Activated T-helper 9 cell treated with anti-CD3 and anti-CD28 coated beads, Interleukin-2, amount 50 U/mL, for 16 hours (primary cell): ENCODE data around the gene UBXN11.
"Not testable (repeated sequence)": the region's sequence is repeated elsewhere in the genome, so short reads cannot be mapped to it uniquely, and the experiment has no call there.

Experiments
- DNase-seq: peaks from one replicate; pipeline ENCODE4 v3.0.0-alpha.2; 2020; ENCODE audit warnings: low read depth

Gene UBXN11

DNA sequence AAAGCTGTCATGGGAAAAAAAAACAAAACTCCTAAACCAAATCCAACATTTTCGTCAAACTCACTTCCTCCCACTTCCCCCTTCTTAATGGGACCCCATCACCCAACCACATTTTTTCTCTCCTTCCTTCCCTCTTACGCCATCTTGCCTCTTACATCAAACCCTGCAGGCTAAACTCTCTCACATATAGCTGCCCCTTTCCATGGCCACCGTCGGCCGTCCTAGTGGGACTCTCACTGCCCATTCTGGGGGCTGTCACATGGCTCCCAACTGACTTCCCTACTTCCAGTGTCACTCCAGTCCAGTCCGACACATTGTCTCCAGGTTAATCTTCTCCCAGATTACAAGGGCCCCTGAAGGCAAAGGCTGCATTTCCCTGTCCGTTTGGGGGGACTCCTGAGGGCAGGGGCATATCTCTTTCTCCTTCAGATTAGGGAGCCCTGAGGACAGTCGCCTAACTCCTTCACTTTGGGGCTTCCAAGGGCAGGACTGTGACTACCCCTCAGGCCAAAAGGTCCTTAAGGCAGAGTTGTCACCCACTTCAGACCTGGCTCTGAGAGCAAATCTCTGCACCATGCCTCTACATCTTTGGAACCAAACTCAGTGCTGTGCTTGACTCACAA lies 658 bp downstream of the UBXN11 start:
- no peak for DNase-seq

DNA sequence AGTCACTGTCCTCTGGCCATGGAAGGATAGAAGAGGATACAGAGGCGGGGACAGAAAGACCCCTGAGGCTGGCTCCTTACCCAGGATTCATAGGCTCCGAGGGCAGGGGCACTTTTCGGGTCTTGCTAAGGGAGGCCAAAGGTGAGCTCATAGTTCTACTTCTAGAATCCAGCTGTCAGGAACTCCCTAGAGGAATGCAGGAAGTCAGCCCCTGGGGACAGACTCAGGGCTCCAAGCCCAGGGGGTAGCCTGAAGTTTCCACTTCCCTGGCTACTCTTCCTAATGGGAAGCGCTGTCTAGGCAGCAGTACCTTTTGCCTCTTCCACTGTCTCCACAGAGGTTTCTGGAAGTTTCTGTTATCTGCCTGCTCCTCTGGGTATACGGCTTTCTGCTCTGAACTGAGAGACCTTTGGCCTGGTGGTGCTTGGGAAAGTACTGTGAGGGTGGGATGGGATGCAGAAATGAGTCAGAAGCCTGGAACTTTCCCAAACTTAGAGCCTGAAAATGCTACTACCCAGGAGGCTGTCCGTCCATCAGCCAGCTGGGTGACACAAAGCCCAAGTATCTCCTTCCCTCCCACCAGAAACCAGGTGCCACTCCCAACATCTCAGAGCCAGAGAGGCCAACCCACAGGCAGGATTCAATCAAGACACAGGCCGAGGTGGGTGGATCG lies 3.6 kb downstream of the UBXN11 start:
- DNase-seq, result no peak

DNA sequence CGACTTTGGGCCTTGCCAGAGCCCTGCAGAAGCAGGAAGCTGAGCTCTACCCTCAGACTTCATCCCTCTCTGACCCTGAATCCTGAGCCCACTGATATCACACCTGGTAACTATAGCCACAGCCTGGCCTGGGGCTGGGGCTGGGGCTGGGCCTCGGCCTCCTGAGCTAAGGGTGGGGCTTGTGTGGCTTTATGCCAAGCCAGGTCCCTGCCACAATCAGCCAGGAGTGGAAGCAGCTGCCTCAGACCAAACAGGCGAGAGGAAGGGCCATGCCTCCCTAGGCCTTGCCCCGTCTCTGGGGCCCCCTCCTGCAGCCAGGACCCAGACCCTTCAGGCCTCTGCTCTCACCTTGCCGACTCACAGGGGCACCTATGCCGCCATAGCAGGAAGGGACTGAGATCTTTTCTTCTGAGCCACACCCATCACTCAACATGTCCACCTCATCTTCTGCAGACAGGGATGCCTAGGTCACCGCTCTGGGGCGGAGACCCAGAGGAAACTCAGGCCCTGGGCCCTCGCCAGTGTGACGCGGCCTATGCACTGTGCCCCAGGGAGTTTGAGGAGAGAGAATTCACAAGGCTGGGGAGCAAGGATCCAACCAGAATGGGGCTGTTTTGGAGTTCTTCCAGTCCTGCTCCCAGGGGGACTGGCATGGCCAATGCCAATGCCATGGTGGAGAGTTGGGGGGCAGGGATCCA lies 5.7 kb downstream of the UBXN11 start:
- no peak for DNase-seq

DNA sequence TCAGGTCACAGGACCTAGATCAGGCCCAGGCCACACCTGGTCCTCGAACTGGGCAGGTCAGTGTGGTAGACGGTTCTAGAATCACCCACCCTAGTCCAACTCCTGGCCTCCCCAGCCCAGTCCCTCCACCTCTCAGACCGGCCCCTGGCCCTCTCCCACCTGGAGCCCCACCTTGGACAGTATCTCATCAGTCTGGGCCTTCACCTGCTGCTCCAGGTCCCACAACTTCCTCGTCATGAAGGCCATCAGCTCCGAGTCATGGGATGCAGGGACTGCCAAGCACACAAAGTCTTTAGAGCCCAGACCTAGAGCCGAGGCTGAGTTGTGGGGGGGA lies 8.7 kb downstream of the UBXN11 start:
- DNase-seq, result no peak

DNA sequence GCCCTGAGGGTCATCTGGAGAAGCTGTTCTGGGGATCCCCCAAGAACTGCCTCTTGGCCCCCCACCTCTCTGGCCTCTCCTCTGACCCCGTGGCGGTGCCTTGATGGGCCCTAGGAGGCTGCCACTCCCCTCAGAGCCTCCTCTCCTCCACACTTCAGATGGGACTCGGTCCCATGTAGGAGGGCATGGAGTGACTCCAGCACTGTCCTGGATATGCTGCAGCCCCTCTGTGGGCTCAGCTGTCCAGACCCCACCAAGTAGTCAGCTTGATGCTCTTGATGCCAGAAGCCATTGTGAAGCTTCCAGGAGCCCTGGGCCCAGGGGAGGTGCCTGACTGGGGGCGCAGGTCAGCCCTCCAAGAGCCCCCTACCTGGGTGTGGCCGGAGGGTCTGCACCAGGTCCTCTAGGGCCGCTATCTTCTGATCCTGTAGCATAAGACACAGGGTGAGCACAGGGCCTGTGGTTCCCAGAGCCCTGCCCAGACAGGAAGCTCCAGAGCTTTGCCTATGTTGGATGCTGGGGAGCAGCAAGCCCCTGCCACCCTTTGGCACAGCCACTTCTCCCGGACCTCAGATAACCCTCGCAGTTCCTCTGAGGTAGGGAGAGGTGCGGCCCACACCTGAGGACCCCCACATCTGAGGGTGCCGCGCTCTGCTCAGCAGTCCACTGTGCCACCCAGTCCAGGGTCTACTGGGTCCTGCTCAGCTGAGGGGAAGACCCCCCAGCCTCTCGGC lies 9.2 kb downstream of the UBXN11 start:
- DNase-seq, result no peak

DNA sequence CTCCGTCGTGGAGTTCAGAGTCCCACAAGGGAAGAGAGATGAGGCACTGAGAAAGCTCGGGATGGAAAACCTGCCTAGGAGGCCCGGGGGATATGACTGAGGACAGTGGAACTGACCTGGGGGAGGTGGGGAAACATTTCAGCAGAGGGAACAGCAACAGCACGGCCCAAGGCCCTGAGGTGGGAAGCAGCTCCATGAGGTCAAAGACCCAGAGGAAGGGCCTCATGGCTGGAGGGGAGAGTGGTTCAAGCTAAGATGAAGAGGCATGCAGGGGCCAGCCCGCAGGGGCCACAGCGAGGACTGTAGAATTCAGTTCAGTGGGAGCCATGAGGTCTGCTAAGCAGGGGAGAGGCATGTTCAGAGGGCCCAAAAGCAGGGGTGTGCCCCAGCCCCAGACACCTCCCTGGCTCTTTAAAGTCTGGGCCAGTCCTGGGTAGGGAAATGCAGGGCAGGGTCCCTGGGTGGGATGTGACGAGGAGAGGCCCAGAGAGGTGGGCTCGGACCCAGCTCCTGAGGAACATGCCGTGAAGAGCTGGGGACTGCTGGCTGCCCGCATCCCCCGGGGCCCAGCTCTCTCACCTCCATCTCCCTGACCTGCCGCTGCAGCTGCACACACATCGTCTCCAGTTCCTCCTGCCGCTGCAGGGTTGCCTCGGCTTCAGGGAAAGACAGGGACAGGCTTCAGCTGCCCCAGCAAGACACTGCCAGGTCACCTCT lies 9.9 kb downstream of the UBXN11 start:
- no peak for DNase-seq

DNA sequence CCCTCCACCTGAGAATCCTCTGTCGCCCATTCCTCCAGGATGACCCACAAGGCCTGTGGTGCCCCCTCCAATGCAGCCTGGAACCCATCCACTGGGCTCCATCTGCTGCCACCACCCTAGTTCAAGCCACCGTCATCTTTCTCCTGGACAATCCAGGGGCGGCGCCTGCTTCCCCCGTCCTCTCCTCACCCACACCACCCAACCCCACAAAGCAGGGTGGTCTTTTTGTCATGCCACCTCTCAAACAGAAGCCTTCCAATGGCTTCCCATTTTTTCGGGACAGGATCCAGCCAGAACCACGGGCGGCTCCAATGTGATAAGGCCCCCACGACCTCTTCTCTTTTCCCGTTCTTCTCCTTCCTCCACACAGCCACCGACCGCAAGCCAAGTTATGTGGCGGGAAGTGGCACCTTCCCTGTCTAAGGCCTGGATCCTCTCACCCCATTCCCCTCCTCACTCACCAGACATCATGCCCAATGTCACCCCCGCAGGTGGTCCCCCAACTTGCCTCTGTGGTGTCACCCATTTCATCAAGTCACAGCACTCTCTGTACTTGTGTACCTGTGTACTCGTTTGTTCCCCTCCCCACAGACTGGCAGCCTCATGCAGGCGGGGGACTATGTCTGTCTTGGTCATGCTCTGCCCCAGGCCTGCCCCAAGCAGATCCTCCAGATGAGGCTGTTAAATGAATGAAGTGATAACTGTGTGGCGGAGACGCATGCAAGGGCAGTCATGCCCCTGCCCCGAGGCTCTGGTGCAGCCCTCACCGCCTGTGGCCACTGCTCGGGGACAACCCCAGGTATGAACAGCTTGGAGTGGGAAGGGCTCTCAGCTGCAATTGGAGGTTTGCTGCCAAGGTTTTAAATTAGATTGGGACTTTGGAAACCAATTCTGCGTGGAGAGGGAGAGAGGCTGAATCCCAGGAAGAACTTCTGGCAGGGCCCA lies 11.0 kb downstream of the UBXN11 start:
- no peak for DNase-seq

DNA sequence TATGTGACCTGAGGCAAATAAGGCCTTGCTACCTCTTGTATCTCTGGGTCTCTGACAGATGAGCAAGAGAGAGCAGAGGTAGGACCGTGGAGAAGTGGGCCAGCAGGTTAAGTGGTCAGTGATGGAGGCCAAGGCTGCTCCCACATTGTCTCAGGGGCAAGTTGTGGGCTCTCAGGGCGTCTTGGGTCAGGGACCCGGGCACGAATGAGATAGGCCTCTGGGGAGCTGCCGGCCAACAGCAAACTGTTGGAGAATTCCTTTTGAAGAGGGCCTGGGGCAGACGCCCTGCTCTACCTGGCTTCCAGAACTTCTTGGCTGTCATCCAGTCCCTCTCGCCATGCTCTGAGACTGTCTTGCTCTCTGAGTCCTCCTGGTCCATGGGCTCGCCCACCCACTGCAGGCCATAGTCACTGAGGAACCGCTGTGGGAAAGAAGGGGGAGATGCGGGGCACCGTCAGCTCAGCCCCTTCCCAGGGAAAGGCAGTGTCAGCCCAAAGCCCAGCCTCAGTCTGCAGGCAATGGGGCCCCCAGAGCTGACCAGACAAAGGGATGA lies 12.4 kb downstream of the UBXN11 start:
- no peak for DNase-seq

DNA sequence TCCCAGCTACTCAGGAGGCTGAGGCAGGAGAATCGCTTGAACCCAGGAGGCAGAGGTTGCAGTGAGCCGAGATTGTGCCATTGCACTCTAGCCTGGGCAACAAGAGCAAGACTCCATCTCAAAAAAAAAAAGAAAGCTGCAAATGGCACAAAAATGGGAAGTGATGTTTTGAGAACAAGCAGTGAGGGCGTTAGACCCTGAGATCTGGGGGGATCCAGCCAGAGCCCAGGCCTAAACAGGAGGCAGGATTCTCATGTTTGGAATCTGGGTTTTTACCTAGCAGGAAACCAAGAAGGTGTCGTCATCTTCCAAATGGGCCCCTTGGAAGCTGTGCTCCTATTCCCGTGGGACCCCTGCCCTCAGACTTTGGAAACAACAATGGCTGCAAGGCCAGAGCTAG lies 13.7 kb downstream of the UBXN11 start:
- DNase-seq, result not testable (repeated sequence)

DNA sequence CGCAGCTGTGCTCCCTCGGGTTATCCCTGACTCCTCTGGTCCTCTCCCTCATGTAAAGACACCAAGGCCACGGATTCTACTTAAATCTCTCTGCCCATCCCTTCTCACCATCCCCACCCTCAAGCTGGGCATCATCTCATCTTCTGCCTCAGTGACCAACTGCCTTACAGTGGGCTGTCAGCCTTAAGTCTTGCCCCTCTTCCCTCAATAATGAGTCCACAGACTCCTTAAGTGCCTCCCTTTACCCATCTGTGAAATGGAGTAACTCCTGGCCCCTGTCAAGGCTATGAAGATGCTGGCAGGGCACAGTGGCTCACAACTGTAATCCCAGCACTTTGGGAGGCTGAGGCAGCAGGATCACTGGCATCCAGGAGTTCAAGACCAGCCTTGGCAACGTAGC lies 14.5 kb downstream of the UBXN11 start:
- DNase-seq, result no peak

DNA sequence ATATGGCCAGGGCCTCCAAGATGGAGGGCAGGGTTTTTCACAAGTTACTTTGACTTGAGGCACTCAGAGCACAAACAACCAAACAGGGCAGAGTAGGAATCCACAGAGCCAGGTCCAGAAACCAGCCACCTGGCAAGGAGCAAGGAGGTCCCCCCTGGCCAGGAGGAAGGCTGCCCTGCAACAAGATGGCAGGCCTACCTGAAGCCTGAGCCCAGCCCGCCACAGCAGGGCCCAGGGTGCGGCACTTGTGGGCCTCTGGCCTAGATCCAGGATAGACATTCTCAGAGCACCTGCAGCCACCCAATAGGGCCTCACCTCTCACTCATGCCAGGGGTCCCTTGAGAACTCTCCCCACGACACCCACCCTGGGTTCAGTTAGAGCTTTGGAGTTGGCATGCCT lies 15.0 kb downstream of the UBXN11 start:
- no peak for DNase-seq

DNA sequence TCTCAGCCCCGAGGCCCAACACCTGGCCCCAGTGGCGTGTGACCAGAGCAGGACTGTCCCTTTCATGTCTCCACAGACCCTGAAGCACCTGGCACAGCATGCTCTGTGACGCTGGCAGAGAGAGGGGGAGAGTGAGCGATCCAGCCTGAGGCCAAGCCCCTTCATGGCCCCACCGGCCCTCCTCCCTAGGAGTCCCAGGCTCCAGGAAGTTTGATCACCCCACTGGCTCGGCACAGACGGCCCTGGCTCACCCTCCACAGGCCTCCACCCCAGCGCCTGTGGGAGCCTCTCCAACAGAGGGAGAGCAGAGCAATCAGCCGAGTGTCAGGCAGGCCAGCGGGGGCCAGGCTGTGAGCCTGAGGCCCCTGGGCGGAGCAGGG lies 15.6 kb downstream of the UBXN11 start:
- no peak for DNase-seq

DNA sequence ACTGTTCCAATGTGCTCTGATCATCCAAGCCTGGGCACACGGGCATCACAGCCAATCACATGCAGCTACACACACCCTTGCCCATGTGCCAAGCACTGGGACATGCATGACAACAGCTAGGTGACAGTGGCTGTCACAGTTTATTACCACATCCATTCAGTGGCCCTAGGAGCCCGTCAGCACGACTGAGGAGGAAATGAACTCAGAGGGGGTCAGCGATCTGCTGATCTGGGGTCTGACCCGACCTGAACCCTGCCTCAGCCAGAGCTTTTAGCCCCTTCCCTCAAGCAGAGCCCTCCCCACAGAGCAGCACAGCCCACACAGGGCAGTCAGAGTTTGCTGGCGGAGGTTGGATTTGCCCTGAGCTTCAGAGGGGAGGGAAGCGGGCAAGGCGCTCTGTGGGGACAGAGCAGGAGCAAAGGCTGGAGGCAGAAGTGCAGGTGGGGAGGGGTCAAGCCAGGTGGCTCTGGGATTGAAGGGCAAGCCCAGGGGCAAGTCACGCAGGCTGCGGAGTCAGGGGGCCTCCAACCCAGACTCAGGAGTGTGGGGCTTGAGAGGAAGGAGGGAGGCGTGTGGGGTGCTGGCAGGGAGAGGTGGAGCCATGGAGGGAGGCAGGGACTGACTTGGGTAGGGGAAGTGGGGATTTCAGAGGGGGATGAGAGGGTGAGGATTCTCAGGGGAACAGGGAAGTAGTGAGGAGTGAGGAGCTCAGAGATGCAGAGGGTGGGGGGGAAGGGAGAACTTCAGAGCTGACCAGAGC lies 16.1 kb downstream of the UBXN11 start:
- DNase-seq, result no peak

DNA sequence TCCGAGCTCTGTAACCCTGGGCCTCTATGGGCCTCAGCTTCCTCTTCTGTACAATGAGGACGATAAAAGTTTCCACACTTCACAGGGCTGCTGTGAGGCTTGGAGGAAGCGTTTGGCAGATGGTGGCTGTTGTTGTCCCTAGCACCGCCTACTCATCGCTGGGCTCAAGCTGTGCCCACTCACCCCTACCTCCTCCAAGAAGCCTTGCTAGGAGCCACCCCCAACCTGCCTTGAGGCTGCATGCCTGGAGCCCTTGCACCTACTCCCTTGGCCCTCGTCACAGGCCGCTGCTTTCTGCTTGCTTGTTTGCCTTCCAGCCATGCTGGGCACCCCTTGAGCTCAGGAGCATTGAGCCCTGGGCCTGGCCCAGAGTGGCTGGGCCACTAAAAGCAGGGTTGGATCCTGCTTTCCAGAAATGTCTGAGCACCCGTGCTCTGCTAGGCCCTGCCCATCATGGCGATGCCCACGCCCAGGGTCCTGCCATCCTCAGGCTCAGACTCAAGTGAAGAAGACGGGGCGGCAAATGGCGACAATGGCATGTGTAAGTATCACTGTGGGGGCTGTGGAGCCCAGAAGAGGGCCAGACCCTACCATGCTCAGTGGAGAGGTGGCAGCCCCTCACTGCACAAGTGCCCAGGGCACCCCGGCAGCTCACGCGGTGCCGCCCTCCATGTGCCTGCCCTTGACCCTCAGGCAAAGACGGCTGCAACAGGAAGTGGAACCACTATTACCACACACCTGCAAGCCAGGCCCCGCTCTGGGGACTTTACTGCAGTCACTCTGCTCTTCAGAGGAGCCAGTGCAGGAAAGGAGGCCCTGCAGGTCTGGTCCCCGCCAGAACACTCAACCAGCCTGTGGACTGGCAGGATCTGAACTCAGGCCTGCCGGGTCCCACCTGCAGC lies 17.0 kb downstream of the UBXN11 start:
- no peak for DNase-seq

DNA sequence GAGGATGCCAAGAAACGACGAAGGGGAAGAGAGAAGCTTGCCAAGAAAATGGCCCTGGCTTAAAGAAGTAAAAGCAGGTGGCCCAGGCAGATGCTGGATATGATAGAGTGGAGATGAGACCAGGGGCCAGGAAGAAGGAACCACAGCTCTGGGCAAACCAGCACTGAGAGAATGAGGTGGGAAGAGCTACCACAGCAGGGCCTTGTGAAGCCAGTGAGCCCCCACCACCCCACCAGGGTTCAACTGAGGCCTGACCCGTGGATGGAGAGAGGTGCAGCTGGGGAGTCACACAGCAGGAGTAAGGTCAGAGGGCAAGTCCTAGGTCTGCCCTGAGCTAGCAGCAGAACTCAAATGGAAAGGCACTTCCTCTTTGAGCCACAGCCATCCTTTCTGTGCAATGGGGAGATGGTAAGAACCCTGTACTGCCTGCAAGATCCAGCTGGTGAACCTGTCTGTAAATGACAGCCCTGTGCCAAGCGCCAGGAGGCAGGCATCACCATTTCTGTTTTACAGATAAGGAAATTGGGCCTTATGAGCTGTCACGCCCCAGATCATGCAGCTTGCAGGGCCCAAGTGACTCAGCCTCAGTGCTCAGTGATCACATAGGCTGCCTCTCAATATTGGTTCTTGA lies 18.0 kb downstream of the UBXN11 start:
- DNase-seq, result peak; percentile 51

DNA sequence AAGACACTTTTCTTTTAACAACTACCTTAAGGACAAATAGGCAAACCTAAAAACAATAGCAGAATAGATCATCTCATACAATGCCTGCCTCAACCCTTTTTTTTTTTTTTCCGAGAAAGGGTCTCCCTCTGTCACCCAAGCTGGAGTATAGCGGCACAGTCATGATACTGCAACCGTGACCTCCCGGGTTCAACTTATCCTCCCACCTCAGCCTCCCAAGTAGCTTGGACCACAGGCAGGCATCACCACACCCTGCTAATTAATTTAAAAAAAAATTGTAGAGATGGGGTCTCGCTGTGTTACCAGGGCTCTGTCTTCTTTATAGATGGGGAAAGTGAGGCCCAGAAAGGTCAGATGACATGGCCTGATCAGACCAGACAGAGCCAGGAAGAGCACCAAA lies 18.6 kb downstream of the UBXN11 start:
- no peak for DNase-seq

DNA sequence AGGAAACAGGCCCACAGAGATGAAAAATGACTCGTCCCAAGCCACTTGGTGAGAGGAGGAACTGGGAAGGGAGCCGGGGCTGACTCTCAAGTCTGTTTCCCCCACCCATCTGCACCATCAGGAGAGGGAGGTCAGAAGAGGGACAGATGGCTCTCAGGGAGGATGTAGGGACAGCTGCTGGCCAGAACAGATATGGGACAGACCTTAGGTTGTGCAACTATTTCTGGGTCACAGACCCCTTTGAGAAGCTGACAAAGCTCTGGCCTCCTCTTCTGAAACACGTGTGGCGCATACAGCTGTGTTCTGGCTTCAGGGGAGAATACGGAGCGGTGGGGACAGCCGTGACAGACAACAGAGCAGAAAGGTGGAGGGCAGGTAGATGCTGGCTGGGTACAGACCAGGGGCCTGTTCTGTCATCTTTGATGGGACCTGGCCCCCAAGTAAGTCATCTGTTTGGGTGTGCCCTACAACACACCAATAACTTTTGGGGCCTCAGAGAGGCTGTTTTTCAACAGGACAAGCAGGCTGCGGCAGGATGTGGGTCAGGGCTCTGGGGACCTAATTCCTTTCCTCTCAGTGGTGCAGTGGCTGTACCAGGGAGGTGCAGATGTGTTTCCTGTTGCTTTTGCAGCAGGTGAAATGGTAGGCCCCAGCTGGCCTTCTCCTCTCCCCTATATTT lies 19.3 kb downstream of the UBXN11 start:
- DNase-seq, result no peak

DNA sequence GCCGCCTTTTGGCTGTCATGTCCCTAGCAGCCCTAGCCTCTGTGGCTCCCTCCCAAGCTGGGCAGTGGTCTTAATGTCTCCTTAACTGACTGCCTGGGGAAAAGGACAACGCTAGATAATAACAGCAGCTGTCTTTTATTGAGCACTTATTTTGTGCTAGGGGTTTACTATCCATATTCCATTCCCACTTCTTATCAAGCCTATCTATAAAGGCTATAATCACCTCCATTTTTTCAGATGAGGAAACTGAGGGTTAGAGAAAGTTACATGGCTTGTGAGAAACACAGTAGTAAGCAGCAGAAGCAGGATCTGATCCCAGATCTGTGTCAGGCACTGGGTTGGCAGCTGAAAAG lies 20.4 kb downstream of the UBXN11 start:
- no peak for DNase-seq
